KG1 (cell line): ENCODE results near the gene ANKRD13B.
A peak's percentile ranks its signal among the peaks of the same experiment; 100 is the strongest.

Experiments
- DNase-seq: peaks from one replicate; lab custom pipeline; 2025; lab: John Stamatoyannopoulos, UW

Gene ANKRD13B

DNA sequence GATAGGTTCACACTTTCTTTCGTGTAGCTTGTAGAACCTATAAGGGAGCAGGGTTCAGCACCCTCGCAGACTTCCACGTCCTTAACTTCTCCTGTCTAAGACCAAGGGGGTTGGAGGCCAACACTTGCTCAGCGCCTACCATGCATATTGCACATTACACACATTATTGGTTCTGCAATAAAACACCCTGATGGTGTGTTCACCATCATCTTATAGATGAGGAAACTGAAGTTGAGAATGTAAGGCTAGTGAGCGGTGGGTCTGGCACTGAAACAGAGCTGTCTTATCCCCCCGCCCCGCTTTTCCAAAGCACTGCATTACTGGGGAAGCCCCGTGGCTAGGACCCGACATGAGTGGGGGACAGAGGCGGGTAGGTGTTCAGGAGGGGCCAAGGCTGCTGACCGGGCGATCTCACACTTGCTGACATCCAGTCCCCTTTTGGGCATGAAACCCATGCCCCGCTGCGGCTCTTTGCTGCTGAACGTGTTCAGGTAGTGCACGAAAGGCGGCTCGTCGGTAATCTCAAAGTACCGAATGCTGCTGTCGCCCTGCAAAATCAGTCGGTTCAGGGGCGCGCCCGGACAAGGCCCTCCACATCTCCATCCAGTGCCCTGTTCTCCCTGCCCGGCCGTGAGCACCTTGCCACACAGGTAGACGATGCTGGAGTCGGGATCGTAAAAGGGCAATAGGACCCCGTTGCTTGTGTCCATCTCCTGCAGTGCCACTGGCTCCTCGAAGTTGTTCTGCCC lies 23.5 kb downstream of the ANKRD13B start:
- DNase-seq: no peak

GRCh38 chr17:29617125-29617480 lies 24.2 kb downstream of the ANKRD13B start:
- DNase-seq: peak; percentile 73

DNA sequence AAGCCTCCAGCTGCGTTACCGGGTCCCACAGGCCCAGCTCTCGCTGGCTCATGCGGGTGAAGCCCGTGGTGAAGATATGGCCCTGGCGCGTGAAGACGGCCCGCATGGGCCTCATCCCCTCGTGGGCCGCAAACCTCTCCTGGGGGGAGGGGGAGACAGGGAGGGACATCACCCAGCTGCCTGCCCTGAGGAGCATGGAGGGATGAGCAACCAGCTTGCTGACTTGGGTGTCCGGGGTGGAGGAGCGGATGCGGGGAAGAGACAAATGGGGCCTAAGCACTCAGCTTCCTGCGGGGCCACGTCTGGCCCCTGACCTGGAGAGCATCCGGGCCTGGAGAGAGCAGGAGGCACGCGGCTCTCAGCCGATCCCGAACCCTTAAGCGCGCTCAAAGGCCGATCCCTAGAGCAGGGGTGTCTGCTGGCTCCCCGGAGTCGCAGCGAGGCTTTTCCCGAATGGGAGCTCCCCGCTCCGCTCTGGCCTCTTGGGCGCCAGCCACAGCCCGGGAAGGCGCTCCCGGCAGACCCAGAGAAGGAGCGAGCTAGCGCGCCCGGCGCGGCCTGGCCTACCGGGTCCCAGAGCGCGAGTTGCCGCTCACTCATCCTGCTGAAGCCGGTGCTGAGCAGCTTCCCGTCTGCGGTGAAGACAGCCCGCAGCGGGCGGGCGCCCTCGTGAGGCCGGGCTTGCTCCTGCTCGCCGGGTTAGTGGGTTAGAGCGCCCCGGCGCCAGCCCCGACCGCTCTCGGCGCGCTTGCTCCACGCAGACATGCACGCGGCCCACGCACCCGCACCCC lies 24.7 kb downstream of the ANKRD13B start:
- peak; percentile 49 for DNase-seq

GRCh38 chr17:29618272-29619065 lies 25.5 kb downstream of the ANKRD13B start:
- DNase-seq: no peak

DNA sequence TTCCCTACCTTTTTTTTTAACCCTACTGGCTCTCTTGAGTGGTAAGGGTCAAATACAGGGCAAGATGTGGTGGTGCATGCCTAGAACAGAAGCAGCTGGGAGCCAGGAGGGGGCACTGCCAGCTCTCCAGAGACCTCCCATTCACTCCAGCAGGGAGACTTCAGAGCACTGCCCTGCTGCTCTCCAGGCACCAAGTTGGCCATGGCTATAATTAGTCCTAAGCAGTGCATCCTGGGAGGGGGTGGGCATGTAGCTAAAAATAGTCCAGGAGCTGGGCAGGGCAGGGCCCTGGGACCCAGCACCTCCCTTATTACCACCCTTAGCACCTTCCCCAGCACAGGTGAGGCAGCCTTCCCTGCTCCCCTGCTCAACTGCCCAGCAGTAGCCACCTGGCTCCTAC lies 26.3 kb downstream of the ANKRD13B start:
- no peak for DNase-seq

DNA sequence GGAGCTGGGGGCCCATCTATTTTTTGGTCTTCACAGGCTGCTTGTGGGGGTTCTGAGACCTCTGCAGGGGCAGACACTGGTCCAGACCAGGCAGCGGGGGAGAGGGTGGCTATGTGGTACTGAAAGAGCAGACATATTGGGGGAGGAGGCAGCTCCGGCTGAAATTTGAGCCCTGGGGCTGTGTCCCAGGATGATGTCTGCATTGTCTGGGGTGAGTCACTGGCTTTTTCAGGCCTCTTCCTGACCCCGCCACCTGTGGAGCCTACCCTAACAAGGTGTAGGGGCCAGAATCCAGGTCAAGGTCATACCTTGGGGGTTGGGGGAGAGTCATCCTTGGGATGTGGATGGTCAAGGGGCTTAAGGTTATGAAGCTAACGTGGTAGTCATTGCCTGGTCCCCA lies 27.3 kb downstream of the ANKRD13B start:
- DNase-seq: no peak

DNA sequence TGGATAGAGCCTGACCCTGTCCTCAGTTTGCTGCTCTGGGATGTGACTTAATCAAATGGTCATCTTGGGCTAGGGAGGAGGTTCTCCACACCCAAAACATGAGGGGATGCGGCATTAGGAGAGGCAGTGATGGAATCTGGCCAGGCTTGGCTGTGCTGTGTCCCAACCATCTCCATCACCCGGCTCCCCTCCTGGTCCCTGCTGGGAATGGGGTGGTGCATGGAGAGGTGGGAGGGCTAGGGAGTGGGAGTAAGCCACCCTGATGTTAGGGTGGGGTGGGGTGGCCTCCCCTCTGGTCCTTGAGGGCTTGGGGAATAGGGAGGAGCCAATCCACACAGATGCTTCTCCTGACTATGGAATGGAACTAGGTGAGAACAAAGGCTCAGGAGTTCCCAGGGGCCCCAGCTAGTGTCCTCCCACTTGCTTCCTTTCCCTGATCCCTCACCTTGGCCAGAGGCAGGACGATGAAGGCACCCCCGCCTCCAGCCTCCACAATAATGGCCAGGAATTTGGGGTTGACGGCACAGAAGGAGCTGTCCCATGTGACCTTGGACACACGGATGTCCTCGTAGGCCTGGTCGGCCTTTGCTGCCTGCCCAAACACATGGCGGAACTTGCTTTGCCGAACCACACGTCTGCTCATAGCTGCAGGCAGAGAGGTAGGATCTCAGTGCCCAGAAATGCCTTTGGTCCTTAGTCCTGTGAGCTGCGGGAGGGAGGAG lies 28.0 kb downstream of the ANKRD13B start:
- no peak for DNase-seq

- DNase-seq: no peak
Measured at GRCh38 chr17:29621751-29622194, 28.8 kb downstream of the ANKRD13B start.

- DNase-seq: no peak
Measured at GRCh38 chr17:29622337-29623282, 29.7 kb downstream of the ANKRD13B start, which contains the start of gene CORO6. Gene CORO6, minus strand, starts transcription at chr17:29622912. Its CDS starts 1,491 bp downstream, at chr17:29621421.

- no peak for DNase-seq
Measured at GRCh38 chr17:29623283-29623647, 30.3 kb downstream of the ANKRD13B start.

DNA sequence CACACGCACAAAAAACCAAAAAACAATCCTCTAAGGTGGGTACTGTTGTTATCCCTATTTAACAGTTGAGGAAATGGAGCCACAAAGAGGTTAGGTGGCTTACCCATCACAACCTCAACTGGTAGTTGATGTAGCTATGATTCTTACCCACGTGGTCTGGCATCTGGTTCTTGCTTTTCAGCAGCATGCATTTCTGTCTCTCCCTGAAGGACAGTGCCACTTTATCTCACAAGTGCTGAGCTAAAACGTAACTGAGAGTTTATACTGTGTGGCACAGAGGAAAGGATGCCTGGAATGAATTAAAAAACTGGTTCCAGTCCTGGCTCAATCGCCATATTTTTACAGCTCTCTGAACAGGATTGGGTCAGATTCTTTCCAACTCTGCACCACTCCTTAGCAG lies 31.7 kb downstream of the ANKRD13B start:
- no peak for DNase-seq

GRCh38 chr17:29625037-29625750 lies 32.3 kb downstream of the ANKRD13B start:
- DNase-seq: no peak

GRCh38 chr17:29627951-29628350 lies 35.0 kb downstream of the ANKRD13B start:
- no peak for DNase-seq

DNA sequence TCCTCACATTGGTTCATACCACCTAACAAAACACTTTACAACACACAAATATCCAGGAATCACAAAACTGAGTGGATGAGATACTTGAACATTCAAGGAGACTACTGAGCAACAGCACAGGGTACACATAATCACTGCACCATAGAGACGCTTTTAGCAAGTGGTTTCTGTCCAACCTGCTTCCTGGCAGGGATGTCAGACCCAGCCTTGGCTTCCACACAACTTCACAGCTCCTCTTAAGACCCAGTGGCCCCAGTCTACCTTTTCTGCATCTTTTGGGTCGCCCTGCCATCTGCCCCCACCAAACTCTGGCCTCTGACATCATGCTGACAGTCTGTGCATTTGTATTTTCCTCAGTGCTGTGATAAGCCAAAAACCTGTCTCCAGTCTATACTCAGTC lies 35.7 kb downstream of the ANKRD13B start:
- DNase-seq: no peak

GRCh38 chr17:29629839-29630238 lies 36.9 kb downstream of the ANKRD13B start:
- no peak for DNase-seq

- no peak for DNase-seq
Measured at GRCh38 chr17:29630630-29631193, 37.8 kb downstream of the ANKRD13B start.

GRCh38 chr17:29633886-29634285 lies 41.0 kb downstream of the ANKRD13B start:
- no peak for DNase-seq

DNA sequence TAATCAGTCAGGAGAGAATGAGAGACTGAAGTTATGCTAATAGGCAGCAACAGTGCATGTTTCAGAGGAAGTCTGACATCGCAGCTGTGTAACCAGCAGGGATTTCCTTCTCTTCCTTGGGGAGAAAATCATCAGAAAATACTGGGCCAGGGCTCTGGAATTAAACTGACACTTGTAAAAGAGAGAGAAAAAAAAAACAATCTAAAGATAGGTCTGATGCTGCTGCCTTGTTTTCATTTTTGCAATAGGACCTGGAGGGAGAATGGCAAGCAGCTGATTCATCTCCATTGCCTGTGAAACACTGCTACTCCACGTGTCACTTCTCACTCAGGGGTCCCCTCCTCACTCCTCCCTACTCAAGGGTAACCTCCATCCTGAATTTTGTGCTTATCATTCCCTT lies 47.5 kb downstream of the ANKRD13B start:
- no peak for DNase-seq

DNA sequence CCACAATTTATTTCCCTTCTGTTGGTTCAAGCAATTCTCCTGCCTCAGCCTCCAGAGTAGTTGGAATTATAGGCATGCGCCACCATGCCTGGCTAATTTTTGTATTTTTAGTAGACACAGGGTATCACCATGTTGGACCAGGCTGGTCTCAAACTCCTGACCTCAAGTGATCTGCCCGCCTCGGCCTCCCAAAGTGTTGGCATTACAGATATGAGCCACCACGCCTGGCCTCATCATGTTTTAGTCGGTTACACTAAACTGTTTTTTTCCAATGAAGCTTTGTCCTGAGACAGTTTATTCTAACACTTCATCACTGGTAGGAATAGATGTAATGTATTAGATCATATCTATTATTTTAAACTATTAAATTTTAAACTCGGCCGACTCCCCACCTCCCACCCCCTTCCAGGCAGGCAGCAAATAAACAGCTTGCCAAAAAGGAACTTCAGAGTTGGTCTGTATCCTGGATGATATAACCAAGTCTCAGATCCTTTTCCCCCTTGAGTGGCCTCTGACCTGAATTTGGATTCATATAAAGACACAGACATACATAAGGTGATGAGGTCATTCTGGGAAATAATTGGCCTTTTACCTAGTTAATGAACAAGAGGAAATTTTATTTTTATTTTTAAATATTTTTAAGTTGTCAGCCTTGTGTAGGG lies 48.2 kb downstream of the ANKRD13B start:
- DNase-seq: no peak
